ENCODE data around the gene OR2T11.
"Not testable (repeated sequence)": the region's sequence is repeated elsewhere in the genome, so short reads cannot be mapped to it uniquely, and the experiment has no call there.

Gene OR2T11

DNA sequence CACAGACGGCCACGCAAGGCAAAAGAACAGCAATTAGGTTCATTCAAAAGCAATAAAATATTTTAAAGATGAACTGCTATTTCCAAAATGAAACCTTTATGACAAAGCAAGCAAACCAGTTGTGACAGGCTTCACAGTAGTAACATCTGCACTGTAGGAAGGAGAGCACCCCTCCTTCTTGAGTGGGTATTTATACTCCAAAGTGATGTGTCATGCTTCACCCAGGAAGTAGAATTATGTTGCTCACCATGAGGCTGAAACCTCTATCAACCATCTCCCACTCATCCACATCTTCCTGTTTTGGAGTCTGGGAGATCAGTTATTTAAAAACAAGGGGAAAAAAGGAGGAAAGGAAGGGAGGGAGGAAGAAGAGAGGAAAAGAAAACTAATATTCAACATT lies 38.3 kb downstream of the OR2T11 start:
- no peaks in the 10 kb centered on the region for H3K27me3 Mint-ChIP-seq
- no peaks in the 10 kb centered on the region for H3K36me3 Mint-ChIP-seq
- DNase-seq (ENCODE audit: low spot score in 2 of 2) (no peak), ATAC-seq (ENCODE audit: low read depth) (peak; percentile 34)
- H3K4me1 Mint-ChIP-seq = peaks cover 2% of the 10 kb centered on the region
- H3K27ac Mint-ChIP-seq = no peak overlapping the region
- no peaks in the 10 kb centered on the region for H3K9me3 Mint-ChIP-seq
- no peak overlapping the region for H3K4me3 Mint-ChIP-seq

DNA sequence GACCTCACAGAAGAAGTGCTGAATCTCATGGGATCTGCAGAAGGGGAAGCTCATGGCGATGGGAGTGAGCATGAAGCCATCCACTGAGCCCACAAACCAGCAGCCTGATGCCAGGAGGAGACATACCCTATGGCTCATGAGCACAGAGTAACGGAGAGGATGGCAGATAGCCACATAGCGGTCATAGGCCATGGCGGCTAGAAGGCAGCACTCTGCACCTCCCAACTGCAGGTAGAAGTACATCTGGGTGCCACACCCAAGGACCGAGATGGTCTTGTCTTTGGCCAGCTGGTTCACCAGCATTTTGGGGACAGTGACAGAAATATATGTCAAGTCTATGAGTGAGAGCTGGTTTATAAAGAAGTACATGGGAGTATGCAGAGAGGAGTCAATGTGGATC lies 41.7 kb downstream of the OR2T11 start:
- no peaks in the 10 kb centered on the region for H3K9me3 Mint-ChIP-seq
- no peak overlapping the region for H3K27ac Mint-ChIP-seq
- no peak for ATAC-seq (ENCODE audit: low read depth)
- no peaks in the 10 kb centered on the region for H3K36me3 Mint-ChIP-seq
- no peak overlapping the region for H3K4me3 Mint-ChIP-seq
- H3K4me1 Mint-ChIP-seq = peaks cover 2% of the 10 kb centered on the region
- no peak for DNase-seq (ENCODE audit: low spot score in 2 of 2)
- H3K27me3 Mint-ChIP-seq = no peaks in the 10 kb centered on the region

DNA sequence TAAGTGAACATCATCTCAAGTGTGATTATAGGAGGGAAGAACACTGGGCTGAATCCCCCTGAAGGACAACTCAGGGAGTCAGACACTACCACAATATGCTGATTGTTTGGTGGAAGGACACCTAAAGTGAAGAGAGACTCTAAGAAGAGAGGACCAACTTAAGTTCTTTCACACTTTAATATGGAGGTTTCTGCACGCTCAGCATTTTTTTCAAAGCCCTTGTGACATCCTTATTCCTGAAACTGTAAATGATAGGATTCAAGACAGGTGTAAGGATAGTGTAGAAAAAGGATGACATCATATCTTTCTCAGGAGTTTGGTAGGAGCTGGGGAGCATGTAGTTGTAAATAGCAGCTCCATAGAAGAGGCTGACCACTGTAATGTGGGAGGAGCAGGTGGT lies 42.2 kb downstream of the OR2T11 start:
- DNase-seq (ENCODE audit: low spot score in 2 of 2) = no peak
- Mint-ChIP-seq H3K36me3 (no peaks in the 10 kb centered on the region), H3K9me3 (no peaks in the 10 kb centered on the region), H3K4me3 (no peak overlapping the region), H3K27me3 (no peaks in the 10 kb centered on the region), H3K27ac (no peak overlapping the region), H3K4me1 (peaks cover 2% of the 10 kb centered on the region)
- no peak for ATAC-seq (ENCODE audit: low read depth)

DNA sequence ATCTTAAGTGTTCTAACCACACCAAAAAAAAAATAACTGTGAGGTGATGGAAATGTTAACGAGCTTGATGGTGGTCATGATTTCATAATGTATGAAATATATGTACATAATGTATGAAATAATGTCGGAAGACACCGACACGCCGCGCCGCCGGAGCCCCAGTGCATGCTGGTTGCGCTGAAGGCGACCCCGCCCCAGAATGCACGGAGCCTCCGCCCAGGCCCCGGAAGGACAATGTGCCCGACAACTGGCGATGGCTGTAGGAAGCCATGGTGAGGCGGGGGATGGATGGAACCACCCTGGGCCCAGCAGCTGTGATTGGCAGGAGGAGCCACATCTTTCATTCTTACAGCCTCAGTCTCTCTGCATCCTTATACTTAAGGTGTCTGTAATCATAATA lies 44.8 kb downstream of the OR2T11 start:
- H3K9me3 Mint-ChIP-seq = no peaks in the 10 kb centered on the region
- no peaks in the 10 kb centered on the region for H3K4me1 Mint-ChIP-seq

DNA sequence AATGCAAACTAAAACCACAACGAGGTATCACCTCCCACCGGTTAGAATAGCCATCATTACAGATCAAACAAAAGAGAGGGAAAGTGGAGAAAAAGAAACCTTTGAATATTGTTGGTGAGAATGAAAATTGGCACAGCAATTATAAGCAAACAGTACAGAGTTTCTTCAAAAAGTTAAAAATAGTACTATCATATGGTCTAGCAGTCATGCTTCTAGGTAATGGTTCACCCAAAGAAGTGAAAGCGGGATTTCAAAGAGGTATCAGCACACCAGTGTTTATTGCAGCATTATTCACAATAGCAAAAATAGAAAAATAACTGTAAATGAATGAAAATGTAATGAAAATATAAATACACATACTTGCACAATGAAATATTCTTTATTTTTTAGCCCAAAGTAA lies 45.6 kb downstream of the OR2T11 start:
- Mint-ChIP-seq H3K36me3 (no peaks in the 10 kb centered on the region), H3K27ac (no peak overlapping the region), H3K27me3 (peaks cover 2% of the 10 kb centered on the region), H3K9me3 (no peaks in the 10 kb centered on the region), H3K4me1 (no peaks in the 10 kb centered on the region), H3K4me3 (no peak overlapping the region)
- ATAC-seq (ENCODE audit: low read depth) (no peak), DNase-seq (ENCODE audit: low spot score in 2 of 2) (no peak)

More for the DNA sequence above, 44.8 kb downstream of the OR2T11 start:
- DNase-seq (ENCODE audit: low spot score in 2 of 2) (no peak), ATAC-seq (ENCODE audit: low read depth) (no peak)
- H3K27me3 Mint-ChIP-seq = peaks cover 2% of the 10 kb centered on the region
- no peak overlapping the region for H3K4me3 Mint-ChIP-seq
- H3K27ac Mint-ChIP-seq = no peak overlapping the region
- no peaks in the 10 kb centered on the region for H3K36me3 Mint-ChIP-seq

DNA sequence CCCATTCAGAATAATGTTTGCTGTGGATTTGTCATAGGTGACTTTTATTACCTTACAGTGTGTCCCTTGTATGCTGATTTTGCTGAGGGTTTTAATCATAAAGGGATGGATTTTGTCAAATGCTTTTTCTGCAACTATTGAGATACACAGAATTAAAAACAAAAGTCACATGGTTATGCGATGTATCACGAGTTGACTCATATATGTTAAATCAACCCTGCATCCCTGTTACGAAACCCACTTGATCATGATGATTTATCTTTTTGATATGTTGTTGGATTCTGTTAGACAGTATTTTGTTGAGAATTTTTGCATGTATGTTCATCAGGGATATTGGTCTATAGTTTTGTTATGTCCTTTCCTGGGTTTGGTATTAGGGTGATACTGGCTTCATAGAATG lies 49.6 kb downstream of the OR2T11 start:
- Mint-ChIP-seq H3K36me3 (no peaks in the 10 kb centered on the region), H3K27me3 (peaks cover 2% of the 10 kb centered on the region), H3K4me1 (no peaks in the 10 kb centered on the region), H3K4me3 (no peak overlapping the region), H3K9me3 (no peaks in the 10 kb centered on the region), H3K27ac (no peak overlapping the region)
- ATAC-seq (ENCODE audit: low read depth) (no peak), DNase-seq (ENCODE audit: low spot score in 2 of 2) (no peak)

DNA sequence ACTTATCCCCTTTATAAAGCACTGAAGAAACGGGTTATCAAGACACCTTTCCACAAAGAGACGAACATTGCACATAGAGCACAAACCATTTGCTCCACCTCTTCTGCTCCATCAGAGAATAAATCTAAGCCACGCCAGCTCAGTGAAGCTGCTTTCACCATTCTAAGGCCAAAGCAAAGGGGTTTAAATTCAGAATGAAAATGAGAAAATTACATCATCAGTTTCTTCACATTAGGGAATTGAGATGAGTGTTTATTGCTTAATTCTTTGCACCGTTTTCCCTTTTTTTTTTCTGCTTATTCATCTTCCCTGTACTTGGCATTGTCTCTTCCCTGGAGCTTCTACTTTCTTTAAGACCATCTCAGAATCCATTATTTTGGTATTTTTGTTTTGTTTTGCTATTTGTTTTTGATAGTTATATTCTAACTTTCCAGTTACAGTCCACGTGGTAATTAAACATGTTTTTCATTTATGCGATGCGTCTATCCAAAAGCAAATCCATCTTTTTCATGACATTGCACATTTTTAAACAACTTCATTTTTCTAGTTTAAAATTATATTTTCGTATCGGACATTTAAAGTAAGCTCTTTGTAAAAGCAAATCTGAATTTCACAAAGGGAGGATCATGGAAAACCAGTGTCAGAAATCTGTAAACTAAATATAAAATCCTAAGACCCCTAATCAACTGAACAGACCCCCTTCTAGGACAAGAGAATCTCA lies 58.5 kb downstream of the OR2T11 start:
- Mint-ChIP-seq H3K4me1 (no peaks in the 10 kb centered on the region), H3K4me3 (no peak overlapping the region), H3K9me3 (peaks cover 3% of the 10 kb centered on the region), H3K27ac (no peak overlapping the region), H3K27me3 (peaks cover 2% of the 10 kb centered on the region), H3K36me3 (peaks cover 2% of the 10 kb centered on the region)
- DNase-seq (ENCODE audit: low spot score in 2 of 2) = no peak
- ATAC-seq (ENCODE audit: low read depth) = no peak

DNA sequence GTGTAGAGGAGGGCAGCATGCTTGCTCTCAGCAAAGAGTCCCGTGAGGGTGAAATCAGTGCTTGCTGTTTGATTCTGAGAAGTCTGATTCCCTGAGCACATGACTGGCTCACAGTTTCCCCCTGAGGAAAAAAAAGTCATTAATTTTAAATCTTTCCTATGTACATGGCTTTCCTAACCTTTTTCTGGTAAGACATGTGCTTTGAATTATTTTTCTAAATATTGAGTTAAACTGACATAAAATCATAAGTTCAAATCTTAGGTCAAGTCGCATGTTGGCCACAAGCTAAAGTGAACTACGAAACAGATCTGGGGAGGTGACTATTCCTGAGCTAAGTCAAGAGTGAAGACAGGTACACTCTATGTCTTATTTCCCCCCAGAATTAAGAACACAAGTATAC lies 60.2 kb downstream of the OR2T11 start, which contains the start of gene OR2T34:
OR2T34 (minus strand) TSS at position 101 of the 400 bp plus-strand sequence; CDS start at position 101, 0 bp downstream.
- not testable (repeated sequence) for DNase-seq (ENCODE audit: low spot score in 2 of 2); H3K9me3 Mint-ChIP-seq; H3K27ac Mint-ChIP-seq; H3K4me1 Mint-ChIP-seq; H3K4me3 Mint-ChIP-seq; ATAC-seq (ENCODE audit: low read depth); H3K27me3 Mint-ChIP-seq; H3K36me3 Mint-ChIP-seq

DNA sequence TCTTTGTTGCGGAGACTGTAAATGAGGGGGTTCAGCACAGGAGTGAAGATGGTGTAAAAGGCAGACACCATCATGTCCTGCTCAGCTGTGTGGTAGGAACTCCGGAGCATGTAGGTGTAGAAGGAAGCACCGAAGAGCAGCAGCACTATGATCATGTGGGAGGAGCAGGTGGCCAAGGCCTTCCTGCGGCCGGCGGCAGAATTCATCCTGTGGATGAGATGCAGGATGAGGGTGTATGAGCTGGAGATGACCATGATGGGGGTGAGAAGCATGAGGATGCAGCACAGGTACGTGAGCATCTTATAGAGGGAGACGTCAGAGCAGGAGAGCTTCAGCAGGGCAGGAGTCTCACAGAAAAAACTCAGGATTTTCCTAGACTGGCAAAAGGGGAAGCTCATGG lies 61.0 kb downstream of the OR2T11 start:
- DNase-seq (ENCODE audit: low spot score in 2 of 2); H3K27ac Mint-ChIP-seq; H3K36me3 Mint-ChIP-seq; ATAC-seq (ENCODE audit: low read depth); H3K4me1 Mint-ChIP-seq; H3K4me3 Mint-ChIP-seq; H3K27me3 Mint-ChIP-seq; H3K9me3 Mint-ChIP-seq: not testable (repeated sequence)
